Thymus (tissue), 11 donors: ENCODE results near the gene XIAP. TPM values are rescaled to one million over a fixed set of nuclear protein-coding genes. Genes with fewer than 3 reads are reported as not detected.

Experiments used
- DNase-seq, 9 donors: peaks; one replicate each; pipeline ENCODE4 v3.0.0-alpha.2; 2013; ENCODE audit warnings: low spot score in 9 of 9, low read depth in 6 of 9, missing footprints in 1 of 9
- H3K27ac ChIP-seq, 2 donors: one replicate each; pipeline ENCODE4 v1.5.1; 2013; ENCODE audit warnings: control low read depth in 1 of 2, low read depth in 1 of 2, low read length in 1 of 2, mild to moderate bottlenecking in 1 of 2, moderate library complexity in 1 of 2
- H3K27me3 ChIP-seq, 2 donors: one replicate each; pipeline ENCODE4 v1.5.1; 2013; ENCODE audit warnings: low read length in 1 of 2; ENCODE audit not compliant: control insufficient read depth in 2 of 2, insufficient read depth in 1 of 2
- H3K36me3 ChIP-seq, 2 donors: one replicate each; pipeline ENCODE4 v1.5.1; 2013; ENCODE audit warnings: low read length in 1 of 2, mild to moderate bottlenecking in 1 of 2, moderate library complexity in 1 of 2; ENCODE audit not compliant: control insufficient read depth in 2 of 2, insufficient read depth in 2 of 2
- H3K4me1 ChIP-seq, 2 donors: one replicate each; pipeline ENCODE4 v1.5.1; 2013; ENCODE audit warnings: low read length in 2 of 2; ENCODE audit not compliant: control insufficient read depth in 2 of 2, insufficient read depth in 2 of 2
- H3K4me3 ChIP-seq, 2 donors: one replicate each; pipeline ENCODE4 v1.5.1; 2013; ENCODE audit warnings: low read length in 2 of 2, control low read depth in 1 of 2, mild to moderate bottlenecking in 1 of 2
- H3K9me3 ChIP-seq, 2 donors: one replicate each; pipeline ENCODE4 v1.5.1; 2013; ENCODE audit warnings: low read length in 1 of 2, mild to moderate bottlenecking in 1 of 2; ENCODE audit not compliant: control insufficient read depth in 2 of 2, insufficient read depth in 1 of 2
- WGBS: extraction: QIAGEN DNeasy Blood & Tissue Kit; methylation state at CpG from one replicate; pipeline ENCODE4 v1.1.7; 2013; 5-methylcytosine and 5-hydroxymethylcytosine counted together
- polyA plus RNA-seq: library from polyadenylated mRNA; stranded (reverse); fragments of 200-250 nt; gene quantifications from one replicate; pipeline ENCODE4 v1.2.3, GENCODE V29; 2013
- total RNA-seq: library from RNA; stranded (reverse); fragments of 120-200 nt; gene quantifications from one replicate; pipeline ENCODE4 v1.2.4, GENCODE V29; 2013
- donor health status: healthy.

XIAP gene
- total and polyA plus RNA-seq, 2 donors: 11.5 to 31.9 TPM

DNA sequence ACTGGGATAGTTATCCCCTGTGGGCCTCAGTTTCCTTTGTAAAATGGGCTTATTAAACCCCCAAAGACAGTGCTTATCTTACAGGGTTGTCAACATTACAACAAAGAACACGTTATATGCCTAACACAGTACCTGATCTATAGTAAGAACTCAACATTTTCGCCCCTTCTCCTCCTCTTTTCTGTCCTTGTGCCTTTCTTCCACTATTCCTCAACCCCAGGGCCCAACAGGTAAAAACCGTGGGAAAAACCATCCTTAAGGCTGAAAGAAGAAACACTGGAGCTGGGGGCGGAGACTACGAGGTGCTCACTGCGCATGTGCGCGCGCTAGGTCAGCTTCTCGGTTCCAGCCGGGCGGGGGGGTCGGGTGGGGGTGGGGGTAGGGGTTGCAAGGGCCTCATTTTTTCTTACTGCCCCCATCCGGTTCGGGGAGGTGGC is 426 bp upstream of the XIAP start:
- Histone ChIP-seq H3K4me1 (peaks cover 3% of the 10 kb centered on the region in 2 donors), H3K36me3 (no peaks in the 10 kb centered on the region), H3K9me3 (no peaks in the 10 kb centered on the region), H3K4me3 (peak overlapping the region; percentile 80 to 84), H3K27me3 (no peaks in the 10 kb centered on the region), H3K27ac (peak overlapping the region; percentile 89 to 92)
- DNase-seq: peak; percentile 39 to 75 (median 55)
- 0% methylated on average over 15 of the region's 15 CpGs for WGBS

DNA sequence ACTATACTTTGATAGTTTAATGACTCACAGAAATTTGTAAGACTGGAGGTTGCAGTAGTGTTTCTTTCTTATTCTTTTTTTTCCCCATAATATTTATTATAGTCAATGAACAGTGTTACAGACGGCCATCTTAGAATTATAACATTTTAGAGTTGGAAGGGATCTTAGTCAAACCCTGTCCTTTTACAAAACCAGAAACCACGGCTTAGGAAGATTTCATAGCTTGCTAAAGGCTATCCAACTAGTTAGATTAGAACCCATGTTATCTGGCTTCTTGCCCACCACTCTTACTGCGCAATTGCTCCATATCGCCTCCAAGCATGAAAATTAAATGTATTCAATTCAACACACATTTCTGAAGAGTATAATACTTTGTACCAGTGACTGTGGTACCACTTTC is 1.1 kb downstream of the XIAP start:
- no peaks in the 10 kb centered on the region for H3K27me3 ChIP-seq
- H3K9me3 ChIP-seq: no peaks in the 10 kb centered on the region
- WGBS: 14% methylated on average over 4 of the region's 4 CpGs
- H3K36me3 ChIP-seq: no peaks in the 10 kb centered on the region
- H3K4me1 ChIP-seq: peaks cover 3% of the 10 kb centered on the region in 2 donors
- H3K27ac ChIP-seq: peak overlapping the region in 1 of 2 donors; percentile 89
- H3K4me3 ChIP-seq: peak overlapping the region; percentile 80 to 84
- DNase-seq: no peak

DNA sequence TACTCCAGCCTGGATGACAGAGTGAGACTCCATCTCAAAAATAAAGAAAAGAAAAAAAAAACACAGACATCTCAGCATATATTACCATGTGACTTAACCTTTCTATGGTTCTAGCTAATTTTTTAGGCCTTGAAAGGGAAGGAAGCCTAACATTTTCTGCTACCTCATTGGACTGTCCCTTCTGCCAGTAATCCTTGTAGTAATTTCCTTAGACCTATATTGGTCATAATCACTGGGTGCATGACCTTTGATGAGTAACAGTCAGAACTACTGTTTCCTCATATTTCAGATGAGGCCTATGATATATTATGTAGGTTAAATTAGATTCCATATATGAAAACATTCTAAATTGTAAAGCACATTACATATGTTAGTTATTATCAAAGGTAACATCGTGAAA is 9.6 kb downstream of the XIAP start:
- no peaks in the 10 kb centered on the region for H3K4me1 ChIP-seq
- peaks cover 0 to 3% of the 10 kb centered on the region in 2 donors for H3K36me3 ChIP-seq
- H3K4me3 ChIP-seq: no peak overlapping the region
- H3K9me3 ChIP-seq: no peaks in the 10 kb centered on the region
- no peaks in the 10 kb centered on the region for H3K27me3 ChIP-seq
- no peak overlapping the region for H3K27ac ChIP-seq
- WGBS: 100% methylated on average over 1 of the region's 1 CpG
- no peak for DNase-seq

DNA sequence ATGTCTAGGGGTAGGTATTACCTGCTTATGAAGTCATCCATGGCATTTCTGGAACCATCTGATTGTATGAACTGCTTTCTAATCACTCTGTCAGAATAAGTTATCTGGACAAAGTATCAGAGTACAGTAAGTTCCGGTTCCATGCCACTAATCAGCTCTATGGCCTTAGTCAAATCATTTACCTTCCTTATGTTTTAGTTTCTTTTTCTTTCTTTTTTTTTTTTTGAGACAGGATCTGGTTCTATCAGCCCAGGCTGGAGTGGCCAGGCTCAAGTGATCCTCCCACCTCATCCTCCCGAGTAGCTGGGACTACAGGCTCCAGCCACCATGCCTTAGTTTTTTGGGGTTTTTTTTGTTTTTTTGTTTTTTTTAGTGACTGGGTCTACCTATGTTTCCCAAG is 11.5 kb downstream of the XIAP start:
- Histone ChIP-seq H3K4me1 (no peaks in the 10 kb centered on the region), H3K27ac (no peak overlapping the region), H3K9me3 (no peaks in the 10 kb centered on the region), H3K36me3 (peaks cover 0 to 7% of the 10 kb centered on the region in 2 donors), H3K27me3 (no peaks in the 10 kb centered on the region), H3K4me3 (no peak overlapping the region)
- no peak for DNase-seq
- WGBS: 98% methylated on average over 2 of the region's 2 CpGs

DNA sequence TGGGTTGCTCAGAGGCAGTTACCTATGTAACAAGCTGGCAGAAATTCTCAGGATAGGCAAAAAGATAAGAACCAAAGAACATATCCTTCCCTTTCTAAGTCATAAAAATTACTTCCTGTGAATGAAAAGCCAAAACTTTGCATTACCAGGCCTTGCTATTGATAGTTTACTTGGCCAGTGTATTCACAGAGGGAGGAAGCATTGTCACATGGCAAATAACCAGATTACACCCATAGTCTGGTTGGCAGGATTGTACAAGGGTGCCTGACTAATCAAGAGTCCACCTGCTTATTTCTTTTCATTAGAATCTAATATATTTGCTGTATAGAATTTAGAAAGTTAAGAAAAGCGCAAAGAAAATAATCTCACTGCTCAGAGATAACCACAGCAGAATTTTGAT is 14.1 kb downstream of the XIAP start:
- no peaks in the 10 kb centered on the region for H3K27me3 ChIP-seq
- 98% methylated on average over 1 of the region's 1 CpG for WGBS
- DNase-seq: no peak
- H3K36me3 ChIP-seq: peaks cover 0 to 7% of the 10 kb centered on the region in 2 donors
- no peak overlapping the region for H3K4me3 ChIP-seq
- no peaks in the 10 kb centered on the region for H3K9me3 ChIP-seq
- H3K27ac ChIP-seq: no peak overlapping the region
- H3K4me1 ChIP-seq: no peaks in the 10 kb centered on the region

DNA sequence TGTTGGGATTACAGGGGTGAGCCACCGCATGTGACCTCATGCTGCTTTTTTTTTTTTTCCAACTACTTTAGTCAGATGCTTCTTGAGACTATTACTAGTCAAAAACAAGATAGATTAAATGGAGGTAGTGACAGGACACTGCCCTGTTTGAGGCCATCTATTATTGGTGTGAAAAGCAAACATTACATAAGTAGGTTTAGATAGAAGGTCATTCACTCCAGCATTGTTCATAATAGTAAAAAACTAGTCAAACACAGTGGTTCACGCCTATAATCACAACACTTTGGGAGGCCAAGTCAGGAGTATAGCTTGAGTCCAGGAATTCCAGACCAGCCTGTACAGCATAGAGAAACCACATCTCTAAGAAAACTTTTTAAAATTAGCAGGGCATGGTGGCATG is 16.3 kb downstream of the XIAP start:
- Histone ChIP-seq H3K36me3 (peaks cover 0 to 5% of the 10 kb centered on the region in 2 donors), H3K4me3 (no peak overlapping the region), H3K9me3 (no peaks in the 10 kb centered on the region), H3K4me1 (no peaks in the 10 kb centered on the region), H3K27me3 (no peaks in the 10 kb centered on the region), H3K27ac (no peak overlapping the region)
- 99% methylated on average over 2 of the region's 2 CpGs for WGBS
- DNase-seq: no peak

DNA sequence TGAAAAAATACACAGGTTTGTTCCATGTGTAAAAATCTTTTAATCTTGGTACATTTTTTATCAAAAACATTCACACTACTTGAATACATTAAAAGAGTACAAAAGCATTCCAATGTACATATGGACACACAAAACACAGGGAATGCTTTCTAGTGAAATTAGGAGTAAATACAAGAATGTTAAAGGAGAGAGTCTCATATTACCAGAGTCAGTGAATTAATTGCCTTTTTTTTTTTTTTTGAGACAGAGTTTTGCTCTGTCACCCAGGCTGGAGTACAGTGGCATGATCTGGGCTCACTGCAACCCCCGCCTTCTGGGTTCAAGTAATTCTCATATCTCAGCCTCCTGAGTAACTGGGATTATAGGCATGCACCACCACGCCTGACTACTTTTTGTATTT is 17.0 kb downstream of the XIAP start:
- WGBS: 100% methylated on average over 2 of the region's 2 CpGs
- Histone ChIP-seq H3K4me3 (no peak overlapping the region), H3K4me1 (no peaks in the 10 kb centered on the region)

DNA sequence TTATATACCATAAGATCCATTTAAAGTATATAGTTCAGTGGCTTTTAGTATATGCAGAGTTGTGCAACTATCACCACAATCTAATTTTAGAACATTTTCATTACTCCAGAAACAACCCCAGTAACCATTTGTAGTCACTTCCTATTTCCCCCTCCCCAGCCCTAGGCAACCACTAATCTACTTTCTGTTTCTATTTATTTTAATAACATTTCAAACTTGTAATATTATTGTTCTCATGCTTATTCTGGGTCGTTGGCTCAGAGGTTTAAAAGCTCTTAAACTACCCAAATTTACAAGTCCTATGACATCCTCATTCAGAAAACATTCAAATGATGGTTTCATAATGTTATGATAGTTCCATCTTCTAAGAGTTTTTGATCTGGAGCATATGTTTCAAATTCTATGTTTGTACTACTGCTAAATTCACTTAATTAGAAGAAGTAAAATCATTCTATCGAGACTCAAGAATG is 18.4 kb downstream of the XIAP start:
- no peak for DNase-seq
- WGBS: 34% methylated on average over 2 of the region's 2 CpGs
- Histone ChIP-seq H3K4me3 (no peak overlapping the region), H3K4me1 (no peaks in the 10 kb centered on the region), H3K27ac (no peak overlapping the region), H3K9me3 (no peaks in the 10 kb centered on the region), H3K27me3 (no peaks in the 10 kb centered on the region), H3K36me3 (peaks cover 0 to 5% of the 10 kb centered on the region in 2 donors)

More for the DNA sequence above, 17.0 kb downstream of the XIAP start:
- no peaks in the 10 kb centered on the region for H3K9me3 ChIP-seq
- H3K27me3 ChIP-seq: no peaks in the 10 kb centered on the region
- no peak for DNase-seq
- H3K36me3 ChIP-seq: peaks cover 0 to 5% of the 10 kb centered on the region in 2 donors
- H3K27ac ChIP-seq: no peak overlapping the region

DNA sequence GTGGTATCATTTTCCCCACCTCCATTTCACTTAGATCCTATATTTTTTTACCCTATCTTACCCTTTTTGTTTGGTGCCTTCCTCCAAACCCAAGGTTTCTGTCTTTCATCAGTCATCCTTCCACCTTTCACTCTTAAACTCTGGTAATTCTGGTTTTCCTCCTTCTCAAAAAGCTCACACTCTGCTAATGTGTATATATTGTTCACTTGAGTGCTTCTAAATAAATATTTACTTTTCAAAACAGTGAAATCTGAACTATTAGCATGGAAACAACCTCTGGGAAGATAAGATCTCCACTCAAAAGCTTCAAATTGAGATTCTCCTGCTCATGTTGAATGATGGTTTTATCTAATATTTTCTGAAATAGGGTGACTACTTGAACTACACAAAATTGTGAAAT is 21.5 kb downstream of the XIAP start:
- DNase-seq: no peak
- Histone ChIP-seq H3K36me3 (peaks cover 5 to 6% of the 10 kb centered on the region in 2 donors), H3K4me1 (no peaks in the 10 kb centered on the region), H3K4me3 (no peak overlapping the region), H3K27ac (no peak overlapping the region), H3K9me3 (no peaks in the 10 kb centered on the region), H3K27me3 (no peaks in the 10 kb centered on the region)

DNA sequence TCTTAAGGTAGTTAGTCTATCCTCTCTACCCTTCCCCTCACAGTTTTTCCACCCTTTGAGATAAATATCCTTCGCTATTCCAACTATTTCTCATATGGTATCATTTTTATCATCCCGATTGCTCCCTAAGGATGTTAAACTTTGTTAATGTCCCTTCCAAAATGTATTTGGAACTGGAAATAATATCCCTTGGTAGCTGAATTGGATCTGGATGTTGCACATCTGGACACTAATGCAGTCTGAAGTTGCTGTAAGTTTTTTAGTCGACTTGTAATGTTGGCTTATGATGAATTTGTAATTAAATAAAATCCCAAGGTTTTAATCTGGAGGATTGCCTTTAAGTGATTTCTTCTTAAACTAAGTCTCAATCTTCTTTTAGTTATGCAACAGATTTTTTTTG is 22.5 kb downstream of the XIAP start:
- no peak overlapping the region for H3K27ac ChIP-seq
- no peak for DNase-seq
- peaks cover 5 to 6% of the 10 kb centered on the region in 2 donors for H3K36me3 ChIP-seq
- no peaks in the 10 kb centered on the region for H3K4me1 ChIP-seq
- no peaks in the 10 kb centered on the region for H3K9me3 ChIP-seq
- 99% methylated on average over 3 of the region's 3 CpGs for WGBS
- H3K27me3 ChIP-seq: no peaks in the 10 kb centered on the region
- no peak overlapping the region for H3K4me3 ChIP-seq
